Liver (tissue), 9 donors: ENCODE measurements around the gene BCAR3. TPM values are rescaled to one million over a fixed set of nuclear protein-coding genes. Genes with fewer than 3 reads are reported as not detected.

Experiments
- DNase-seq: peaks from one replicate; pipeline ENCODE4 v3.0.0-alpha.2; 2017; ENCODE audit warnings: low spot score
- H3K27ac ChIP-seq, 2 donors: one replicate each; pipeline ENCODE4 v1.7.0; 2013; ENCODE audit warnings: inconsistent platforms in 2 of 2, low read length in 2 of 2, control low read depth in 1 of 2, low read depth in 1 of 2, mild to moderate bottlenecking in 1 of 2
- H3K27me3 ChIP-seq, 4 donors: one replicate each; pipeline versions ENCODE4 v1.6.1 to v1.7.0; 2013; ENCODE audit warnings: low read length in 3 of 4, inconsistent platforms in 1 of 4, mild to moderate bottlenecking in 1 of 4, moderate library complexity in 1 of 4; ENCODE audit not compliant: control insufficient read depth in 4 of 4, insufficient read depth in 4 of 4
- H3K36me3 ChIP-seq, 4 donors: one replicate each; pipeline versions ENCODE4 v1.6.1 to v1.7.0; 2013; ENCODE audit warnings: low read length in 3 of 4, mild to moderate bottlenecking in 3 of 4, low read depth in 1 of 4, moderate library complexity in 1 of 4; ENCODE audit not compliant: control insufficient read depth in 4 of 4, insufficient read depth in 3 of 4
- H3K4me1 ChIP-seq, 4 donors: one replicate each; pipeline versions ENCODE4 v1.6.1 to v1.7.0; 2013; ENCODE audit warnings: low read length in 3 of 4, mild to moderate bottlenecking in 3 of 4, moderate library complexity in 1 of 4; ENCODE audit not compliant: control insufficient read depth in 4 of 4, insufficient read depth in 4 of 4
- H3K4me3 ChIP-seq, 3 donors: one replicate each; pipeline versions ENCODE4 v1.6.1 to v1.7.0; 2013; ENCODE audit warnings: low read length in 3 of 3, control low read depth in 1 of 3, low read depth in 1 of 3, mild to moderate bottlenecking in 1 of 3
- H3K9ac ChIP-seq, 2 donors: one replicate each; pipeline ENCODE4 v1.7.0; 2013; ENCODE audit warnings: low read length in 2 of 2, mild to moderate bottlenecking in 2 of 2, moderate library complexity in 2 of 2, control low read depth in 1 of 2, low read depth in 1 of 2
- H3K9me3 ChIP-seq, 4 donors: one replicate each; pipeline versions ENCODE4 v1.6.1 to v1.7.0; 2013; ENCODE audit warnings: low read length in 3 of 4; ENCODE audit not compliant: control insufficient read depth in 4 of 4
- ATF3 ChIP-seq: IDR thresholded peaks from 2 replicates; pipeline ENCODE4 v1.6.1; 2016; ENCODE audit warnings: antibody characterized with exemption
- CTCF ChIP-seq: fragments of 150-350 bp; IDR thresholded peaks from 2 replicates; pipeline ENCODE4 v1.5.1; 2017; ENCODE audit warnings: improper control_type of control experiment, low read depth, low read length; ENCODE audit not compliant: missing input control
- EGR1 ChIP-seq, 2 donors: IDR thresholded peaks; 2 replicates each; pipeline ENCODE4 v1.6.1; 2016 to 2018; ENCODE audit warnings: antibody characterized with exemption in 2 of 2, low read depth in 2 of 2
- FOXA1 ChIP-seq: IDR thresholded peaks from 2 replicates; pipeline ENCODE4 v1.6.1; 2016; ENCODE audit warnings: antibody characterized with exemption
- GABPA ChIP-seq, 2 donors: IDR thresholded peaks in 1 of 2; conservative IDR thresholded peaks in 1 of 2; 2 replicates each; pipeline ENCODE4 v1.6.1; 2016; ENCODE audit warnings: antibody characterized with exemption in 2 of 2, mild to moderate bottlenecking in 1 of 2, moderate library complexity in 1 of 2
- HNF4G ChIP-seq: IDR thresholded peaks from 2 replicates; pipeline ENCODE4 v1.6.1; 2016; ENCODE audit warnings: antibody characterized with exemption
- JUND ChIP-seq, 2 donors: IDR thresholded peaks; 2 replicates each; pipeline ENCODE4 v1.6.1; 2016; ENCODE audit warnings: antibody characterized with exemption in 2 of 2
- MAX ChIP-seq: IDR thresholded peaks from 2 replicates; pipeline ENCODE4 v1.6.1; 2016; ENCODE audit warnings: antibody characterized with exemption
- REST ChIP-seq: IDR thresholded peaks from 2 replicates; pipeline ENCODE4 v1.6.1; 2016; ENCODE audit warnings: antibody characterized with exemption, mild to moderate bottlenecking
- RXRA ChIP-seq, 2 donors: IDR thresholded peaks; 2 replicates each; pipeline ENCODE4 v1.6.1; 2017 to 2018; ENCODE audit warnings: antibody characterized with exemption in 2 of 2, mild to moderate bottlenecking in 1 of 2
- SP1 ChIP-seq: IDR thresholded peaks from 2 replicates; pipeline ENCODE4 v1.6.1; 2018; ENCODE audit warnings: antibody characterized with exemption, mild to moderate bottlenecking
- YY1 ChIP-seq: IDR thresholded peaks from 2 replicates; pipeline ENCODE4 v1.6.1; 2016; ENCODE audit warnings: antibody characterized with exemption, mild to moderate bottlenecking
- ZBTB33 ChIP-seq: IDR thresholded peaks from 2 replicates; pipeline ENCODE4 v1.6.1; 2016; ENCODE audit warnings: antibody characterized with exemption
- WGBS: extraction: QIAGEN DNeasy Blood & Tissue Kit; methylation state at CpG from one replicate; pipeline ENCODE4 v1.1.7; 2013; 5-methylcytosine and 5-hydroxymethylcytosine counted together
- polyA plus RNA-seq, 2 donors: library from polyadenylated mRNA; stranded (reverse) in 1 of 2; unstranded in 1 of 2; fragments of 200-250 nt in 1 of 2; fragments of >200 nt in 1 of 2; fragmentation: Nextera tagmentation in 1 of 2; extraction: Ambion mirVana in 1 of 2; gene quantifications; one replicate each; pipeline versions ENCODE4 v1.2.1 to v1.2.3, GENCODE V29; 2013 to 2015
- total RNA-seq, 2 donors: library from RNA; depleted of rRNA; stranded (reverse); fragments of >200 nt; gene quantifications; one replicate each; pipeline ENCODE4 v1.2.3, GENCODE V29; 2014
- donor health status: healthy.
- donor health status: healthy.
- donor health status: healthy.
- donor health status: healthy.
- donor health status: healthy.

BCAR3 gene
- total and polyA plus RNA-seq, 4 donors, result 2.8 to 10.3 (median 7.7) TPM

GRCh38 chr1:93519199-93519829 lies 162.3 kb downstream of the BCAR3 start:
- H3K9ac ChIP-seq, result no peak overlapping the region
- no peaks in the 10 kb centered on the region for H3K9me3 ChIP-seq
- H3K27ac ChIP-seq, result no peak overlapping the region
- no peak for TF ChIP-seq REST
- TF ChIP-seq ATF3, result no peak
- no peak for TF ChIP-seq EGR1 (IDR thresholded peaks at IDR 0.05; ENCODE audit: low read depth in 2 of 2)
- no peak for TF ChIP-seq HNF4G
- TF ChIP-seq RXRA (IDR thresholded peaks at IDR 0.05), result no peak
- no peak for TF ChIP-seq YY1
- TF ChIP-seq CTCF, result no peak
- TF ChIP-seq ZBTB33, result no peak
- TF ChIP-seq FOXA1, result no peak
- no peak for DNase-seq
- no peaks in the 10 kb centered on the region for H3K27me3 ChIP-seq
- H3K4me3 ChIP-seq, result no peak overlapping the region
- H3K4me1 ChIP-seq, result no peaks in the 10 kb centered on the region
- 89% methylated on average over 3 of the region's 3 CpGs for WGBS
- no peaks in the 10 kb centered on the region for H3K36me3 ChIP-seq

GRCh38 chr1:93518516-93518915 lies 163.1 kb downstream of the BCAR3 start:
- H3K9me3 ChIP-seq, result no peaks in the 10 kb centered on the region
- H3K9ac ChIP-seq, result no peak overlapping the region
- no peak overlapping the region for H3K4me3 ChIP-seq
- no peaks in the 10 kb centered on the region for H3K36me3 ChIP-seq
- H3K27me3 ChIP-seq, result no peaks in the 10 kb centered on the region
- DNase-seq, result no peak
- no peaks in the 10 kb centered on the region for H3K4me1 ChIP-seq
- no peak overlapping the region for H3K27ac ChIP-seq
- TF ChIP-seq ATF3 (no peak), JUND (IDR thresholded peaks at IDR 0.05) (no peak), ZBTB33 (no peak), CTCF (no peak), RXRA (IDR thresholded peaks at IDR 0.05) (no peak), SP1 (no peak), EGR1 (IDR thresholded peaks at IDR 0.05; ENCODE audit: low read depth in 2 of 2) (no peak), REST (no peak), MAX (no peak), GABPA (IDR thresholded peaks at IDR 0.05 in 1 of 2, conservative IDR thresholded peaks at IDR 0.05 in 1 of 2) (no peak)
